ENCODE measurements around the gene CRACDL. TPM values are rescaled to one million over a fixed set of nuclear protein-coding genes. Genes with fewer than 3 reads are reported as not detected.

The CRACDL gene
- total and polyA plus RNA-seq, 2 donors (not counting 1 experiment from before 2014, with no cell fraction given) = 0.25 TPM; not detected in 1

GRCh38 chr2:98867539-98868309 lies 68.3 kb downstream of the CRACDL start:
- Histone ChIP-seq H3K9me3 (ENCODE audit: control extremely low read depth in 1 of 3, control insufficient read depth in 2 of 3, insufficient read depth in 1 of 3, low read length in 2 of 3) (peaks cover 0 to 5% (median 2%) of the 10 kb centered on the region in 3 donors), H3K4me2 (replicated peaks; ENCODE audit: low read depth, low read length, poor library complexity, severe bottlenecking) (no peak overlapping the region), H4K20me1 (ENCODE audit: control insufficient read depth, insufficient read depth, low read length, poor library complexity, severe bottlenecking) (no peaks in the 10 kb centered on the region), H3K4me1 (ENCODE audit: control insufficient read depth in 2 of 2, insufficient read depth in 2 of 2, low read length in 2 of 2) (no peaks in the 10 kb centered on the region), H3K9ac (ENCODE audit: low read length) (no peak overlapping the region), H2AFZ (ENCODE audit: insufficient read depth, low read depth, low read length, poor library complexity, severe bottlenecking) (no peak overlapping the region), H3K79me2 (ENCODE audit: control insufficient read depth, insufficient read depth, low read length) (no peaks in the 10 kb centered on the region), H3K4me3 (ENCODE audit: control extremely low read depth in 1 of 5, extremely low read depth in 1 of 5, insufficient read depth in 1 of 5, low read depth in 2 of 5, low read length in 4 of 5) (no peak overlapping the region), H3K36me3 (replicated peaks in 1 of 2; ENCODE audit: control extremely low read depth in 1 of 2, control insufficient read depth in 1 of 2, extremely low read depth in 1 of 2, insufficient read depth in 2 of 2, low read length in 1 of 2) (no peaks in the 10 kb centered on the region), H3K27ac (ENCODE audit: low read length in 2 of 2) (no peak overlapping the region), H3K27me3 (replicated peaks in 1 of 4; ENCODE audit: control extremely low read depth in 1 of 4, control insufficient read depth in 3 of 4, insufficient read depth in 4 of 4, low read length in 3 of 4) (peaks cover 0 to 2% (median 0%) of the 10 kb centered on the region in 4 experiments)
- ChIA-PET CTCF (interaction anchor here (0.6 to 1.1 kb wide), 2 partner anchors 22 to 416 kb away, joined by 3 to 4 read pairs; no protein-coding TSS in a partner anchor), POLR2A (no interaction called here)
- no peak overlapping the region for H3K27ac Mint-ChIP-seq
- H3K4me1 Mint-ChIP-seq = no peaks in the 10 kb centered on the region
- no peak overlapping the region for H3K4me3 Mint-ChIP-seq
- H3K27me3 Mint-ChIP-seq = peaks cover 14% of the 10 kb centered on the region
- no peak for DNase-seq
- TF ChIP-seq CTCF (IDR thresholded peaks at IDR 0.05) (no peak), EZH2 (IDR thresholded peaks at IDR 0.05; ENCODE audit: borderline replicate concordance, insufficient read depth, low read depth, low read length, poor library complexity, severe bottlenecking) (no peak)
- peaks cover 2% of the 10 kb centered on the region for H3K9me3 Mint-ChIP-seq (ENCODE audit: insufficient read depth)
- intact Hi-C loops (cut with micrococcal nuclease) = no loop called here
- no peak for ATAC-seq (ENCODE audit: low read depth)
- WGBS (ENCODE audit: insufficient coverage) = 100% methylated on average over 2 of the region's 7 CpGs

GRCh38 chr2:98866033-98866432 lies 70.0 kb downstream of the CRACDL start:
- Mint-ChIP-seq H3K9me3 (ENCODE audit: insufficient read depth) (peaks cover 12% of the 10 kb centered on the region), H3K27me3 (peaks cover 10% of the 10 kb centered on the region), H3K4me3 (no peak overlapping the region), H3K27ac (no peak overlapping the region), H3K4me1 (no peaks in the 10 kb centered on the region)
- H3K36me3 ChIP-seq (replicated peaks in 1 of 2; ENCODE audit: control extremely low read depth in 1 of 2, control insufficient read depth in 1 of 2, extremely low read depth in 1 of 2, insufficient read depth in 2 of 2, low read length in 1 of 2) = no peaks in the 10 kb centered on the region
- H3K4me2 ChIP-seq (replicated peaks; ENCODE audit: low read depth, low read length, poor library complexity, severe bottlenecking) = no peak overlapping the region
- H3K79me2 ChIP-seq (ENCODE audit: control insufficient read depth, insufficient read depth, low read length) = no peaks in the 10 kb centered on the region
- no peak overlapping the region for H3K27ac ChIP-seq (ENCODE audit: low read length in 2 of 2)
- no peak overlapping the region for H3K4me3 ChIP-seq (ENCODE audit: control extremely low read depth in 1 of 5, extremely low read depth in 1 of 5, insufficient read depth in 1 of 5, low read depth in 2 of 5, low read length in 4 of 5)
- TF ChIP-seq EZH2 (IDR thresholded peaks at IDR 0.05; ENCODE audit: borderline replicate concordance, insufficient read depth, low read depth, low read length, poor library complexity, severe bottlenecking) = no peak
- TF ChIP-seq CTCF (IDR thresholded peaks at IDR 0.05) = no peak
- no peak for ATAC-seq (ENCODE audit: low read depth)
- no peaks in the 10 kb centered on the region for H3K4me1 ChIP-seq (ENCODE audit: control insufficient read depth in 2 of 2, insufficient read depth in 2 of 2, low read length in 2 of 2)
- intact Hi-C loops (cut with micrococcal nuclease) = no loop called here
- H3K27me3 ChIP-seq (replicated peaks in 1 of 4; ENCODE audit: control extremely low read depth in 1 of 4, control insufficient read depth in 3 of 4, insufficient read depth in 4 of 4, low read length in 3 of 4) = peaks cover 0 to 2% (median 0%) of the 10 kb centered on the region in 4 experiments
- H3K9ac ChIP-seq (ENCODE audit: low read length) = no peak overlapping the region
- peaks cover 0 to 14% (median 12%) of the 10 kb centered on the region in 3 donors for H3K9me3 ChIP-seq (ENCODE audit: control extremely low read depth in 1 of 3, control insufficient read depth in 2 of 3, insufficient read depth in 1 of 3, low read length in 2 of 3)
- no peak overlapping the region for H2AFZ ChIP-seq (ENCODE audit: insufficient read depth, low read depth, low read length, poor library complexity, severe bottlenecking)
- POLR2A ChIA-PET = no interaction called here
- WGBS (ENCODE audit: insufficient coverage) = 80% methylated on average over 1 of the region's 3 CpGs
- no peaks in the 10 kb centered on the region for H4K20me1 ChIP-seq (ENCODE audit: control insufficient read depth, insufficient read depth, low read length, poor library complexity, severe bottlenecking)
- CTCF ChIA-PET = no interaction called here
- DNase-seq = no peak

Data from B cell (primary cell).